OCI-M1 (cell line): ENCODE data around the gene TENM4.

Experiments used
- DNase-seq: peaks from one replicate; lab custom pipeline; 2025; lab: John Stamatoyannopoulos, UW

Gene TENM4

GRCh38 chr11:79388201-79388600 is 52.6 kb downstream of the TENM4 start:
- no peak for DNase-seq

DNA sequence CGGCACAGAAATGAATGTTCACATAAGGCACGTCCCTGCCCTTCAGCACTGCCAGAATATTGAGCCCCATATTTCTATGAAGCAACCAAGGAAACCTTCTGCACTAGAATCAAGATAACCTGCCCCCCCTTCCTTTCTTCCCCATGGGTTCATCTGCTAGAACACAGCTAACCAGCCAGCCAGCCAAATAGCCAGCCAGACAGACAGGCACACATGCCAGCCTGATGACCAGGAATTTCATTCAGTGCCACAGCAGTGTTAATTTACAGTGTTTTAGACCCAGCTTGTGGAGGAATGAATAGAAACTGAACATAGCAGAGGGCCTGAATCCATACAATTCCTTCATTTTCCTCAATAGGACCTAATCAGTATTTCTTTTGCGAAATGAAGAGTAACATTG is 57.0 kb downstream of the TENM4 start:
- DNase-seq, result no peak

DNA sequence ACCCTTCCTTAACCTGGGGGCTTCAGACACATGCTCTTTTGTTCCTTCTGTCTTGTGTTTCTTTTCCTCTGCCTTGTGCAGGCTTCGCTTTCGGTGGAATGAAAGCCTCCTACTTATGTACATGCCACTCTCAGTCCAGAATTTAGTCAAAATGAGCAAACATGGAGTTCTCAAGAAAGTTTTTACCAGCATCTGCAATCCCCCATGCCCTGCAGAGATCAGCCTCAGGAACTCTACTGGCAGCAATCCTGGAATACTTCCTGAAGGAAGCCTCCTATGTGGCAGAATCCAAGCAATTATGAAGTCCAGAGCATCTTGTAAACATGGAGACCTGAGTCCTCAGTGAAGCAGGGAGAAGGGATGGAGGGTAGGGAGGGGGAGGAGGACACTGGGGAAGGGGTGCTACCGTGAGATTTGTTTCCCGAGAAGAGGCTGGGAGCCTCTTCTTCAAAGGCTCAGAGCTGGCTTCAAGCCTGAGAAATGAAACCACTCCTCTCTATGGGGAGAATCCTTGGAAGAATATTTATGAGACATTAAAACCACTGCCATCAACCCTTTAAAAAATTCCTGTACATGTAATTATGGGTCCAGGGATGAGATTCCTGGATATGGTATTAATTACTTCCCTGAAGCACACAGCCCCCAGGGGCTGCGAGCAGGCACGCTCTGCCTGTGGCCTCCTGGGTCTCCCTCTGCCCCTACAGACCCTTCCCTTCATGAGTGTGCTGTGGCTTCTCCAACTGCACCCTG is 58.4 kb downstream of the TENM4 start:
- DNase-seq, result no peak

DNA sequence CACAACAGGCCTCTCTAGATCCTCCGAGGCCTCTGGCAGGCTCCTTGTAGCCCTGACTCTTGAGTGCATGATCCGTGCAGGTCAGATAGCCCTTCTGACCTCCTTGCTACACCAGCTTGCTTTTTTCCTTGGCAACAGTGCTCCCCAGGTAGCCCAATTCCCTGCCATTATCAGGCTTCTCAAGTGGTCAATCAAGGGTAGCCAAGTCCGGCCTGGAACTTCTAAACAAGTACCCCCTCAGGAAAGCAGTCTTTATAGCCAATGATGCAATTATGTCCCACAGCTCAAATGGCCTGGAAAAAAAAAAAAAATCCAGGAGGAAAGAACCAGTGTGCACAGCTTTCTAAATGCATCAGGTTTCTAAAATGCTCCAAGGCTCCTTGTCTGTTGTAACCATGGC is 59.8 kb downstream of the TENM4 start:
- DNase-seq, result no peak

DNA sequence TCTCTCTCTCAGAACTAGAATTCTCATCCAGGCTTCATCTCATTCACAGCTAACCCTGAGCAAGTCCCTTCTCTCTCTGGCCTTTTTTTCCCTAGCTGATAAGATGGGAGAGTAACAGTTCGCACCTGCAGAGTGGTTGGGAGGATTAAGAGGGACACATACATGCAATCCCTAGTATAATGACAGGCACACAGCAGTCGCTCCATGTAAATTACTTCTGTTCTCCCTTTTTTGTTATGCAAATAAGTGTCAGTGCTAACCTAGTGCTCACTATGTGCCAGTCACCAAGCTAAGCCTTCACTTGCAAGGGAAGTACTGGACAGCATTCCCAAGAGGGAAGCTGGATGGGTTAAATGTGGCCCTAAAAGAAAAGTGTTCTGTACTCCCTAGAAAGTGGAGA is 63.4 kb downstream of the TENM4 start:
- no peak for DNase-seq

- DNase-seq, result no peak
Observed at GRCh38 chr11:79375818-79376550, 64.8 kb downstream of the TENM4 start.

- no peak for DNase-seq
Observed at GRCh38 chr11:79374727-79375126, 66.1 kb downstream of the TENM4 start.

DNA sequence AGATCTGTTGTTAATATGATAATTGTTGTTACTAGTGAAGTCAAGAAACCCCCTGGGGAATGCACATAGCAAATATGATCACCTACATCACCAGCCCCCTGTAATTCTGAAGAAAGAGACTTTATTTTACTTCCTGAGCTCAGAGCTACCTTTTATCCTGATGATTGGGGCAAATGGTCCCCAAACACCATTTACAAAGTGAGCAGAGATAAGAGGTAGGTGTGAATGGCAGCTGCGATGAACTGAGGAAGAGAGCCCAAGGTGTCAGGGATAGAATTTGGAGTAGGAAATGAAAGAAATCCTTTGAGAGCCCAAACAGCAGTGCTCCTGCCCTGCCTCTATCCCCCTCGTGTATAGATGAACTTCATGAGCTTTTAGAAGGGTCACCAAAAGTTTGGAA is 69.1 kb downstream of the TENM4 start:
- DNase-seq, result no peak

DNA sequence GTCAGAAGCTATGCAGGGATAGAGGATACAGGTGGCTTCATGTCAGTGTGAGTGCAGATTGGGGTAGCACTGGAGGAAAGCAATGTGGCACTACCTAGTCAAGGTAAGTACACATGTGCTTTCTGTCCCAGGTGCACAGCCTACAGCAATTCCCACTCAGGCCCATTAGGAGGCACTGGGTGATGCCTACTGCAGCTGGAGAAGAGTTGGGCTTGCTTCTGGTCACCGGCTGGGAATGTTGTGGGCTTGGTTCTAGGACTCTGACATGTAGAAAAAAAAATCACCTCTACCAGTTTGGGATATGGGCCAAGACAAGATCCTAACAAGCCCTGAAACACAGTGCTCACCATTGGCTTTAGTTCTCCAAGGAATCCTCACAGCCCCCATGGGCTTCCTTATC is 69.7 kb downstream of the TENM4 start:
- no peak for DNase-seq

GRCh38 chr11:79369055-79369454 is 71.8 kb downstream of the TENM4 start:
- no peak for DNase-seq

DNA sequence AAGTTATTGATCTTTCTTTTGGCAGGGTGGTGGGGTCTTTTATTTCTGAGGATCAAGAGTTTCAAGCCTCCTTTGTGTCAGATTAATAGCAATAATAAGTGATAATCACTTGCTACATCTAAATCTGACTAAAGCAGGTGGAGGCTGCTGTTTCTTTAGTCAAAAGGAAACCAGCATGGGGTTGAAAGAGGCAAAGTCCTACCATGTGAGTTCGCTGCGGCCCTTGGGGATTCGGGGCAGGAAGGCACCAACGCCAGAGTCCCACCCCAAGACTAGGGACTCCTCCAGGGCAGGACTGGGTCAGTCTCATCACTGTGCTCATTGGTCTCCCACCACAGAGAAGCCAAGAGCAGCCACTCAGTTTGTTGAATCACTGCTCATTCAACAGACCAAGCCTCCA is 73.0 kb downstream of the TENM4 start:
- DNase-seq, result no peak

- no peak for DNase-seq
Observed at GRCh38 chr11:79366218-79366617, 74.6 kb downstream of the TENM4 start.

DNA sequence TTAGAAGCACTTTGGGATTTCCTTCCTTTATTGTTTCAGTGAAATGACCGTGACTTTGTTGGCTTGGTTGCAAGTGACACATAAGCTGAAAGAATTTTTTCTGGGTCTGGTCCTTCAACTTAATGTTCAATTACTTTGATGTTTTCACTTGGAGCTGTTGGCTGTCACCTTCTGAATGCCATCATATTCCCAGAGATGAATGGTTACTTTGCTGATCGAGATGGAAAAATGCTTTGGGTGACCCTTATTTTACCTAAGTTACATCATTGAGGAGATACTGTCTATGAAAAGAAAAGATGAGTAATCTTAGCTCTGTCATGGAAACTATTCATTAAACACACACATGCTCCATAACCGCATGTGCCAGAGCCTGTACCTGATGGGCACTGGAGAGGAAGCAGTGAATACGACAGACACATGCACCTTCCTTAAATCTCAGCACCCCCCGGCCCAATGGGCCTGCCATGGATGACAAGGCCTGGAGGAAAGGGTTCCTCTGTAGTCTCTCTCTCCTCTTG is 76.9 kb downstream of the TENM4 start:
- no peak for DNase-seq

- no peak for DNase-seq
Observed at GRCh38 chr11:79363256-79363655, 77.6 kb downstream of the TENM4 start.

- no peak for DNase-seq
Observed at GRCh38 chr11:79362821-79363220, 78.0 kb downstream of the TENM4 start.

- DNase-seq, result no peak
Observed at GRCh38 chr11:79362206-79362757, 78.5 kb downstream of the TENM4 start.

- no peak for DNase-seq
Observed at GRCh38 chr11:79358258-79358657, 82.6 kb downstream of the TENM4 start.

DNA sequence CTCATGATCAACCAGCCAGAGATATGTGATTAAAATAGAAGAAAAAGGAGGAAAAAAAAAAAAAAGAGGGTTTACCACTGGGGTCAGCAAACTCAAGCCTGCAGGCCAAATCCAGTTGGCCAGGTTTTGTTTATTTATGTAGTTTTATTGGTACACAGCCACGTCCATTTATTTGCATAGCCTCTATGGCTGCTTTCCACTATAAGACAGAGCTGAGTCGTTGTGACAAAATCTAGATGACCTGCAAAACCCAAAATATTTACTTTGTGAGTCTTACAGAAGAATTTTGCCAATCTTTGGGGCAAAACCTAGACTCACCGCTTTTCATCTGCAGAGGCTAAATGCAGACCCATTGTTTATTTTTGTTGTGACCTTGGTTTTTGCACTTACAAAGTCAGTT is 87.1 kb downstream of the TENM4 start:
- no peak for DNase-seq

DNA sequence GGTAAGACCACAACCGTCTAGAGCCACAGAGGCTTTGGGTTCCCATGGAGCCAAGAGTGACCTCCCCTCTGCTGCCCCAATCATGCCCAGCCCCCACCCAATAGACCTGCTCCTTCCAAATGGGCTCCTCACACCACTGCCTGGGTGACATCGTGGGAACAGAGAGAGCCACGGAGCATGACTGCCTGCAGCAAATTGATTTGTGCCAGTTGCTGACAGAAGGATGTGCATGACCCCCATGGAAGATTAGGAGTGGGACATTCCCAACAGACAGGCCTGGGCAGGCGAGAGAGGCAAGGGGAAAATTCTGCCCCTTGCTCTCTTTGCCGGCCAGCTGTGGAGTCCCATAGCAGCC is 88.5 kb downstream of the TENM4 start:
- no peak for DNase-seq

GRCh38 chr11:79348976-79349682 is 91.7 kb downstream of the TENM4 start:
- no peak for DNase-seq

- DNase-seq, result no peak
Observed at GRCh38 chr11:79346021-79346420, 94.8 kb downstream of the TENM4 start.

- no peak for DNase-seq
Observed at GRCh38 chr11:79344753-79345294, 96.0 kb downstream of the TENM4 start.
